Mucosa of stomach (tissue), 1 donor: Measurements from ENCODE around the gene TRAF3IP1.

Source experiments
- H3K27me3 ChIP-seq: one replicate; pipeline ENCODE4 v1.7.0; 2013; ENCODE audit warnings: mild to moderate bottlenecking, low read length; ENCODE audit not compliant: control insufficient read depth, insufficient read depth
- H3K36me3 ChIP-seq: one replicate; pipeline ENCODE4 v1.7.0; 2013; ENCODE audit warnings: low read length; ENCODE audit not compliant: control insufficient read depth, insufficient read depth
- H3K4me1 ChIP-seq: one replicate; pipeline ENCODE4 v1.7.0; 2013; ENCODE audit warnings: mild to moderate bottlenecking, low read length; ENCODE audit not compliant: control insufficient read depth, insufficient read depth
- H3K4me3 ChIP-seq: one replicate; pipeline ENCODE4 v1.7.0; 2013; ENCODE audit warnings: low read length
- H3K9ac ChIP-seq: one replicate; pipeline ENCODE4 v1.7.0; 2013; ENCODE audit warnings: mild to moderate bottlenecking, low read length, moderate library complexity
- H3K9me3 ChIP-seq: one replicate; pipeline ENCODE4 v1.7.0; 2013; ENCODE audit warnings: mild to moderate bottlenecking, low read length, moderate library complexity; ENCODE audit not compliant: control insufficient read depth
- donor health status: Pancreatic carcinoma.

Gene TRAF3IP1

DNA sequence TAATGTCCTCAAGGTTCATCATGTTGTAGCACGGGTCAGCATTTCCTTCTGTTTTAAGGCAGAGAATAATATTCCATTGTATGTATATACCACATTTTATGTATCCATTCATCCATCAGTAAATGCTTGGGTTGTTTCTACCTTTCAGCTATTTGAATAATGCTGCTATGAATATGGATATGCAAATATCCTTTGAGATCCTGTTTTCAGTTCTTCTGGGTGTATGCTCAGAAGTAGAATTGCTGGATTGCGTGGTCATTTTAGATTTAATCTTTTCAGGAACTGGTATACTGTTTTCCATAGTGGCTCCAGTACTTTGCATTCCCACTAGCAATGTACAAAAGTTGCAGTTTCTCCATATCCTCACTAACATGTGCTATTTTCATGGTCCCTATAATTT is 93.0 kb downstream of the TRAF3IP1 start:
- H3K27me3 ChIP-seq: no peaks in the 10 kb centered on the region
- no peaks in the 10 kb centered on the region for H3K36me3 ChIP-seq
- no peaks in the 10 kb centered on the region for H3K9me3 ChIP-seq
- no peak overlapping the region for H3K4me3 ChIP-seq
- H3K4me1 ChIP-seq: peaks cover 12% of the 10 kb centered on the region
- no peak overlapping the region for H3K9ac ChIP-seq

- Histone ChIP-seq H3K9ac (no peak overlapping the region), H3K4me3 (no peak overlapping the region), H3K27me3 (no peaks in the 10 kb centered on the region), H3K36me3 (no peaks in the 10 kb centered on the region), H3K4me1 (peaks cover 16% of the 10 kb centered on the region), H3K9me3 (no peaks in the 10 kb centered on the region)
Measured at GRCh38 chr2:238415036-238415764, 94.9 kb downstream of the TRAF3IP1 start.

- no peak overlapping the region for H3K9ac ChIP-seq
- H3K4me3 ChIP-seq: no peak overlapping the region
- no peaks in the 10 kb centered on the region for H3K9me3 ChIP-seq
- H3K27me3 ChIP-seq: no peaks in the 10 kb centered on the region
- peaks cover 19% of the 10 kb centered on the region for H3K4me1 ChIP-seq
- H3K36me3 ChIP-seq: no peaks in the 10 kb centered on the region
Measured at GRCh38 chr2:238415893-238416292, 95.6 kb downstream of the TRAF3IP1 start.

DNA sequence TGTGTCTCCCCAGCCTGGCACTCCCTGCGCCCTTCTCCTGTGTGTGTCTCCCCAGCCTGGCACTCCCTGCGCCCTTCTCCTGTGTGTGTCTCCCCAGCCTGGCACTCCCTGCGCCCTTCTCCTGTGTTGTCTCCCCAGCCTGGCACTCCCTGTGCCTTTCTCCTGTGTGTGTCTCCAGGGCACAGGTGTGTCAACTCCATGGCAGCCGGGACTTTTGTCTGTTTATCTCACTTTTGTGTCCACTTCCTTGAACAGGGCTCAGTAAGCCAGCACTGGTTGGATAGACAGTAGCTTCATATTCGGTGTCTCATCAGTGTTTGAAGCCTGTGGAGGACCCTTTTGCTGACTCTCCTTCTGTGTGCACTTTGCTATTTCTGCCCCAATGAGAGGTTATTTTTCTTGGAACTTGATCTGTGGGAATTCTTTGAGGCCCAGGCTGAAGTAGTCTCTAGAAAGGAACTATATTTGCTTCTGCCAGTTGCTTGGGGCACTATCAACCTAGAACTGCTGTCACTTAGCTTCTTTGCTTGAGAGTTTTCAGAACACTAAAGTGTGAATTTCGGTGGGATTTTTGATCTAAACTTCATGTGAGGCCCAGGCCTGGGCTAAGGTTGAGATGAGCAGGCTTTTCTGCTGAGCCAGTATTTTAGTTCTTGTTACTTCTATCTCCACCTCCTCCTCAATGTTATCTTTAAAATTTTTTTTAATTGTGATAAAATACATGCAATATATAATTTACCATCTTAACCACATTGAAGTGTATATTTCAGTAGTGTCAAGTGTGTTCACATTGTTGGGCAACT is 98.1 kb downstream of the TRAF3IP1 start:
- H3K9ac ChIP-seq: no peak overlapping the region
- peaks cover 27% of the 10 kb centered on the region for H3K4me1 ChIP-seq
- H3K4me3 ChIP-seq: no peak overlapping the region

DNA sequence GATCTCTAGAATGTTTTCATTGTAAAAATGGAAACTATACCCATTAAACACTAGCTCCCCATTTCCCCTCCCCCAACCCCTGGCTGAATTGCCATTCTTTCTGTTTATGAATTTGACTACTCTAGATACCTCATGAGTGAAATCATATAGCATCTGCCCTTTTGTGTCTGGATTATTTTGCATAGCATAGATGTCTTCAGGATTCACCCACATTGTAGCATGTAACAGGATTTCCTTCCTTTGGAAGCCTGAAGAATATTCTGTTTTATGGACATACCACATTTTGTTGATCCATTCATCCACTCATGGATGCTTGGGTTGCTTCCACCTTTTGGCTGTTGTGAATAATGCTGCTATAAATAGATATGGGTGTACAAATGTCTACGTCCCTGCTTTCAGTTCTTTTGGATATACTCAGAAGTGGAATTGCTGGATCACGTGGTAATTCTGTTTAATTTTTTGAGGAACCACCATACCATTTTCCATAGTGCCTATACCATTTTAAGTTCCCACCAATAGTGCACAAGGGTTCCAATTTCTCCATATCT is 98.8 kb downstream of the TRAF3IP1 start:
- no peaks in the 10 kb centered on the region for H3K27me3 ChIP-seq
- no peaks in the 10 kb centered on the region for H3K36me3 ChIP-seq

More for the DNA sequence above, 98.1 kb downstream of the TRAF3IP1 start:
- Histone ChIP-seq H3K36me3 (no peaks in the 10 kb centered on the region), H3K9me3 (no peaks in the 10 kb centered on the region), H3K27me3 (no peaks in the 10 kb centered on the region)

GRCh38 chr2:238420442-238420841 is 100.1 kb downstream of the TRAF3IP1 start:
- no peak overlapping the region for H3K9ac ChIP-seq
- peaks cover 27% of the 10 kb centered on the region for H3K4me1 ChIP-seq
- no peaks in the 10 kb centered on the region for H3K36me3 ChIP-seq
- no peak overlapping the region for H3K4me3 ChIP-seq
- H3K27me3 ChIP-seq: no peaks in the 10 kb centered on the region
- H3K9me3 ChIP-seq: no peaks in the 10 kb centered on the region

More for the DNA sequence above, 98.8 kb downstream of the TRAF3IP1 start:
- no peak overlapping the region for H3K4me3 ChIP-seq
- H3K9ac ChIP-seq: no peak overlapping the region
- H3K9me3 ChIP-seq: no peaks in the 10 kb centered on the region
- H3K4me1 ChIP-seq: peaks cover 27% of the 10 kb centered on the region

- Histone ChIP-seq H3K4me1 (peaks cover 32% of the 10 kb centered on the region), H3K27me3 (no peaks in the 10 kb centered on the region), H3K9me3 (no peaks in the 10 kb centered on the region), H3K36me3 (no peaks in the 10 kb centered on the region), H3K9ac (no peak overlapping the region), H3K4me3 (no peak overlapping the region)
Measured at GRCh38 chr2:238420878-238421694, 100.8 kb downstream of the TRAF3IP1 start.

DNA sequence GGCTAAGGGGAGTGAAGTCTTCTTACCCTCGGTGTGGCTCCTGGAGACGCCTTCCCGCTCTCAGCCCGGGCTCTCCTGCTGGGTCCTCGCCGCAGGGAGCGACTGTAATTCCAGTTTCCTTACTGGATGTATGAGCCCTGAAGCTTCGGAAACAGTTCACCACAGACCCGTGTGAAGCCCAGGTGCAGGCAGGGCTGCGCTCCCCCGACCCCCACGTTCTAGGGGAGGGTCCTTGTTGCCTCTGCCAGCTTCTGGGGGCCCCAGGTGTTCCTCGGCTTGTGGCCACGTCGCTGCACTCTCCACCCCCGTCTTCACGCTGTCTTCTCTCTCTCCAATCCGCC is 101.3 kb downstream of the TRAF3IP1 start:
- Histone ChIP-seq H3K36me3 (no peaks in the 10 kb centered on the region), H3K9me3 (no peaks in the 10 kb centered on the region)

DNA sequence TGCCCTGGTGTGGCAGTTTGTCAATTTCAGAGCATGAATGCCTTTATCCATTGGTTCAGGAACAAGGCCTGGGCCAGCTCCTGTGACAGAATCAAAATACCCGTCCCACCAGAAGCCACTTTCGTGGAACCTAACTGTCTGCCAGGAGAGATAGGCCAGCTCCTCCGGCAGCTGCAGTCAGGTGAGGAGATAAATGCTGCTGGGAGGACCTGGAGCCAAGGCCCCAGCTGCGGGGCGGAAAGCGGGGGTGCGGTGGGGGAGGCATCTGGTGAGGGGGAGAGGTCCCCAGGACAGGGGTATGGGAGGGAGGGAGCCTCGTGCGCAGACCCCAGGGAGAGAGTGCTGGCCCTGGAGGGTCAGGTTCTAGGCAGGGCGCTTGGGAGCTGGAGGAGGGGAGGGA is 102.0 kb downstream of the TRAF3IP1 start:
- Histone ChIP-seq H3K27me3 (no peaks in the 10 kb centered on the region), H3K9me3 (no peaks in the 10 kb centered on the region), H3K9ac (no peak overlapping the region), H3K36me3 (no peaks in the 10 kb centered on the region), H3K4me1 (peaks cover 27% of the 10 kb centered on the region), H3K4me3 (no peak overlapping the region)

More for the DNA sequence above, 101.3 kb downstream of the TRAF3IP1 start:
- no peak overlapping the region for H3K4me3 ChIP-seq
- H3K9ac ChIP-seq: no peak overlapping the region
- H3K4me1 ChIP-seq: peaks cover 32% of the 10 kb centered on the region
- no peaks in the 10 kb centered on the region for H3K27me3 ChIP-seq

DNA sequence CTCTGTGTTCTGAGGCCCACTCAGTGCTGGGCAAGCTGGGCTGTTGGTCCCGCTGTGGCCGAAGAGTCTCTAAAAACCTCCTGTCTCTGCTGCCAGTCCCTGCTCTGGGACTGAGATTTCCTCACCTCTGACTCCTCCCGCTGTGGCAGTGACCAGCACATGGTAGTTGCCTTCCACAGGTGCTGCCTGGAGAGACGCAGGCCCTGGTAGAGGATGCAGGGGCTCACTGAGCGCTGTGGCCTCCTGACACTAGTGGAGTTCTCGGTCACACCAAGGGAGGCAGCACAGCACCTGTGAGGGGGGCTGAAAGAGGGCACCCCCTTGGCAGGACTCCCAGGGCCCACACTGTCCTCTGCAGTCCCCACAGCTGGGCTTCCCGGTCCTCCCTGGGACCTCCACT is 102.6 kb downstream of the TRAF3IP1 start:
- peaks cover 26% of the 10 kb centered on the region for H3K4me1 ChIP-seq
- no peak overlapping the region for H3K9ac ChIP-seq
- no peaks in the 10 kb centered on the region for H3K27me3 ChIP-seq
- no peak overlapping the region for H3K4me3 ChIP-seq
- H3K36me3 ChIP-seq: no peaks in the 10 kb centered on the region
- H3K9me3 ChIP-seq: no peaks in the 10 kb centered on the region

- no peaks in the 10 kb centered on the region for H3K27me3 ChIP-seq
- H3K9ac ChIP-seq: no peak overlapping the region
- H3K4me1 ChIP-seq: peaks cover 20% of the 10 kb centered on the region
- no peaks in the 10 kb centered on the region for H3K36me3 ChIP-seq
- no peaks in the 10 kb centered on the region for H3K9me3 ChIP-seq
- H3K4me3 ChIP-seq: no peak overlapping the region
Measured at GRCh38 chr2:238423561-238424312, 103.4 kb downstream of the TRAF3IP1 start.
